Stimulated activated effector memory CD8-positive, alpha-beta T cell treated with anti-CD3 and anti-CD28 coated beads, Interleukin-12 subunit alpha, Interleukin-12 subunit beta, amount 100 ng/mL, for 72 hours (primary cell): ENCODE results near the gene INPP5D.
A peak's percentile ranks its signal among the peaks of the same experiment; 100 is the strongest.

Experiments
- ATAC-seq: fragments of 150-1000 bp; cut with Tn5 transposase; 2 replicates; pipeline ENCODE4 v1.10.0; 2021
- DNase-seq, 2 donors: peaks; one replicate each; pipeline ENCODE4 v3.0.0; 2021 to 2022; ENCODE audit warnings: low spot score in 2 of 2
- H3K27ac Mint-ChIP-seq: one replicate; pipeline ENCODE4 v1.8.0; 2022; ENCODE audit warnings: mild to moderate bottlenecking, mixed read lengths
- H3K36me3 Mint-ChIP-seq: one replicate; pipeline ENCODE4 v1.8.0; 2022; ENCODE audit warnings: mild to moderate bottlenecking, mixed read lengths
- H3K4me1 Mint-ChIP-seq: one replicate; pipeline ENCODE4 v1.8.0; 2022; ENCODE audit warnings: mixed read lengths
- H3K4me3 Mint-ChIP-seq: one replicate; pipeline ENCODE4 v1.8.0; 2022; ENCODE audit warnings: mild to moderate bottlenecking, mixed read lengths
- H3K9me3 Mint-ChIP-seq: one replicate; pipeline ENCODE4 v1.8.0; 2022; ENCODE audit warnings: mixed read lengths

The INPP5D gene

DNA sequence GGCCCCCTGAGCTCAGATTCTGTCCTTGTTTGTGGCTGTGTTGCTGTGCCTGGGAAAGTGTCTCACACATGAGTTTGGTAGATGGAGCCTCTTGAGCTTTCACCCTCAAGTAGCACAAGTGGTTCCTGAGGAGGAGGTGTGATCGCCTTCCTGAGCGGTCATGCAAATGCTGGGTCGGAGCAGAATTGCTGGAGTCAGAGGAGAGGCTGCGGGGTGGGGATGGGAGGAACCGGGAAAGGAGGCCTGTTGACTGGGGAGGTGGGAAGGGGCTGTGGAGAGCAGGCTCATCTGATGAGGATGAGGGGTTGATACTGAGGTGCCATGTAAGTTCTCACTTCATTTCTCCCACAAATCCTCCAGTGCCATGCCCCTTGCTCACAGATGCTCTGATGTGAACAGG, 142.9 kb downstream of the INPP5D start:
- Mint-ChIP-seq H3K36me3 (peaks cover 85% of the 10 kb centered on the region), H3K27ac (peak overlapping the region; percentile 88), H3K4me3 (no peak overlapping the region), H3K9me3 (no peaks in the 10 kb centered on the region), H3K4me1 (peaks cover 12% of the 10 kb centered on the region)
- DNase-seq (no peak), ATAC-seq (no peak)

- ATAC-seq (no peak), DNase-seq (no peak)
- Mint-ChIP-seq H3K4me3 (no peak overlapping the region), H3K36me3 (peaks cover 77% of the 10 kb centered on the region), H3K4me1 (peaks cover 18% of the 10 kb centered on the region), H3K9me3 (no peaks in the 10 kb centered on the region), H3K27ac (peak overlapping the region; percentile 88)
Measured at GRCh38 chr2:233204286-233204936, 144.3 kb downstream of the INPP5D start.

- ATAC-seq = peak; percentile 25
Measured at GRCh38 chr2:233208382-233209116, 148.4 kb downstream of the INPP5D start.

DNA sequence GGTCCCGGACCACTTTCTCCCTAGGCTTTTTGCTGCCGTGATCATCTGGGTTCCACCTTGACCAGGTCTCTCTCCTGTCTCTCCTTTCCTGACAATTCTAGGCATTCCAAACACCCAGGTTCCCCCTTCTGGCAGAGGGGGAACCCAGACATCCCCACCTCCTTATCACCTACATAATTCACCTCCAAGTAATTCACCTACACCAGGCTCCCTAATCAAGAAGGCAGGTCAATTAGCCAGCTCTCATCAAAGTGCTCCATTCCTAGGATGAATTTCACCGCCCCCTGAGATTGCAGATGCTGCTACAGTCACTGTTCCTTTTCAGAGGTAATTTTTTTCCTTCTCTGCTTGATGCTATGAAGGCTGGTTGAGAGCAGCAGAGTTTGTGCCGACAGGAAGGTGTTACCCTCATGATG, 149.0 kb downstream of the INPP5D start:
- no peak for DNase-seq
- H3K4me1 Mint-ChIP-seq = peaks cover 11% of the 10 kb centered on the region
- H3K9me3 Mint-ChIP-seq = no peaks in the 10 kb centered on the region
- ATAC-seq = no peak
- no peak overlapping the region for H3K4me3 Mint-ChIP-seq
- peak overlapping the region; percentile 55 for H3K27ac Mint-ChIP-seq
- H3K36me3 Mint-ChIP-seq = peaks cover 45% of the 10 kb centered on the region

More at GRCh38 chr2:233208382-233209116, 148.4 kb downstream of the INPP5D start:
- no peaks in the 10 kb centered on the region for H3K9me3 Mint-ChIP-seq
- no peak overlapping the region for H3K4me3 Mint-ChIP-seq
- no peak for DNase-seq
- H3K27ac Mint-ChIP-seq = peak overlapping the region; percentile 55
- peaks cover 50% of the 10 kb centered on the region for H3K36me3 Mint-ChIP-seq
- peaks cover 11% of the 10 kb centered on the region for H3K4me1 Mint-ChIP-seq

DNA sequence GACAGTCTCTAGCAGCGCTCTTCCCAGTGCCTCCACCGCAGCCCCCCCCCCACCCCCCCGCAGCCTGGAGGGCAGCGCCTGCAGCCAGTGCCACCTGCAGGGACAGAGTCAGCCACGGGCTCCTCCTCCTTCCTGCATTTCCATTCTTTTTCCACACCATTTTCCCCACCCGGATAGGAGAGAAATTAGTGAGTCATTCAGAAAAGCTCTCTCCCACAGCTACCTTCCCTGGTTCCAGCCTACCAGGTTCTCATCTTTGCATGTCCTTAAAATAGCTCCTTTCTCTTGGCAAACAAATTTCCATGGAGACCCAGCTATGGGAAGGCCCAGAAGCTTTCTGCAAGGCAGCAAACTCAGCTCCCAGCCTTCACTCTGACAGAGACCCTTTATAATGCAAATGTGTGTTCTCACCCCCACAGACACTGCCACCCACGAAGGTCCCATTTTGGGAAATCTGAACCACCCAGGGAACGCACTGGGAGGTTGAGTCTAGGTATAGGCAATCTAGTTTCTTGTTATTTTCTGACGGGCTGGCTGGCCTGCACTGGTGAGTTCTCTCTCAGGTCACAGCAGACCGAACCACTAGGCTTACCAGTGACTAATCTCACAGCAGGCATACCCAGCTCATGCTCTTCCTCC, 149.5 kb downstream of the INPP5D start:
- ATAC-seq (no peak), DNase-seq (no peak)
- Mint-ChIP-seq H3K4me1 (peaks cover 11% of the 10 kb centered on the region), H3K36me3 (peaks cover 42% of the 10 kb centered on the region), H3K4me3 (no peak overlapping the region), H3K27ac (peak overlapping the region; percentile 55), H3K9me3 (no peaks in the 10 kb centered on the region)

DNA sequence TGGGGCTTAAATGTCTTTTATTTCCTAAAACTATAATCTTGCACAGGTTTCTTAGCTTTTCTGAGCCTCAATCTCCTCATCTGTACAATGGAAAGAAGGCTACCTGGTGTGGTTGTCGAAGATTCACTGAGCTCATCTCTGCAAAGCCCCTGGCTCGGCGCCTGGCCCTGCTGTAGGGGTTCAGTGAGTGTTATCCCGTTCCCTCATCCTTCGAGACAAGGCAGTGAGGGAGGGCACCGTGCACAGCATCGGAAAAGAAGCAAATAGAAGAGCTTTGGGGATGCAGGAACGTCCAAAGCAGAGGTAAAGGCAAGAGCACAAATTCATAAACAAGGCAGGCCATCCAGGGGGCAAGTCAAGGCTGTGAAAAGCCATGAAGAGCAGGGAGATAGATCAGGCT, 150.1 kb downstream of the INPP5D start:
- H3K9me3 Mint-ChIP-seq = no peaks in the 10 kb centered on the region
- no peak for ATAC-seq
- H3K4me1 Mint-ChIP-seq = peaks cover 11% of the 10 kb centered on the region
- no peak for DNase-seq
- H3K36me3 Mint-ChIP-seq = peaks cover 36% of the 10 kb centered on the region
- H3K27ac Mint-ChIP-seq = peak overlapping the region; percentile 55
- no peak overlapping the region for H3K4me3 Mint-ChIP-seq

DNA sequence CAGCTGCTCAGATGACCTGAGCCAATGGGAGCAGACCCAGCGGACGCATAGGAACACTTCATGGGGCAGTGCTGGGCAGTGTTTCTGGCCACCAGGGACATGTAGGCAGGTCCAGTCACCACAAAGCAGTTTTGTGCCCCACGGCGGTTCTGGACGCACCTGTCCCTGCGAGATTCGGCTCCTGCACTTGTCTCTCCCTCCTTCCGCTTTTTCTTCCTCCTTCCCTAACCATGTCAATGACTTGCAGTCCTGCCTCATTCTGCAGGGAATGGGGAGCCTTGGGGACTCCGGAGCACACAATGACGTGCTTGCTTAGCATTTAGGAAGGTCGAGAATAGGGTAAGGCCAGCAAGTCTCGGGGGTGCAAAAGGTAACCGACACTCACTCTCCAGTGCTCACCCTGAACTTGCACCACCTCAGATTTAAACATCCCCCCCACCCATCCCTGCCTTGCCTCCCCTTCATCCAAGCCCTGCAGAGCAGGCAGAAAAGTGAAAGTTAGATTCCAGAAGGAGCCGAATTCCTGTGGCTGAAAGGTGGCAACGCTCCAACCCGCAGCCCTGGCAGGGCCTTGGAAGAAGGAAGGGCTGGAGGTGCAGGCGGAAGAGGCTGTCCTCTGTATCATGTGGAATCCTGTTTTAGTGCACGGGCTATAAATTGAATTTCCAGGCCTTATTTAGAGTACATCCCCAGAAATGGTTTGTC, 150.9 kb downstream of the INPP5D start:
- Mint-ChIP-seq H3K36me3 (peaks cover 28% of the 10 kb centered on the region), H3K4me3 (no peak overlapping the region), H3K9me3 (no peaks in the 10 kb centered on the region), H3K4me1 (peaks cover 11% of the 10 kb centered on the region), H3K27ac (peak overlapping the region; percentile 55)
- DNase-seq (no peak), ATAC-seq (no peak)

DNA sequence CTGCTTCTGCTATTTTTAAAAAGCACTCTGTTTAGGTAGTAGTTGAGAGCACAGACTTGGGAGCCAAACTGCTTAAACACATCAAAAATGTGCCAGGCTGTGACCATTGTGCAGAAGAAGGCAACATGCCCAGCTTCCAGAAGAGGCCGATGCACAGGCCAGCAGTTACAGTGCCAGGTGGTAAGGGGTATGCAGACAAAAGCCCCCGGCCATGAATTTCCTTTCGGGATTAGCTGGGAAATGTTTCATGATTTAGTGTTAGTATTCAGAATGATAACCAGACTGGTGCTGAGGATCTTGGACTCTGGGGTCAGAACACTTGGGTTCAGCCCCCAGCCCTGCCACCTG, 151.4 kb downstream of the INPP5D start:
- Mint-ChIP-seq H3K27ac (no peak overlapping the region), H3K9me3 (no peaks in the 10 kb centered on the region), H3K4me3 (no peak overlapping the region)

GRCh38 chr2:233213011-233213410, 152.9 kb downstream of the INPP5D start:
- DNase-seq (no peak), ATAC-seq (no peak)
- Mint-ChIP-seq H3K4me3 (no peak overlapping the region), H3K4me1 (peaks cover 11% of the 10 kb centered on the region), H3K27ac (peak overlapping the region; percentile 4), H3K9me3 (no peaks in the 10 kb centered on the region), H3K36me3 (peaks cover 18% of the 10 kb centered on the region)

More for the DNA sequence above, 151.4 kb downstream of the INPP5D start:
- ATAC-seq (no peak), DNase-seq (no peak)
- Mint-ChIP-seq H3K4me1 (peaks cover 11% of the 10 kb centered on the region), H3K36me3 (peaks cover 28% of the 10 kb centered on the region)

GRCh38 chr2:233213975-233214374, 153.8 kb downstream of the INPP5D start:
- H3K27ac Mint-ChIP-seq = no peak overlapping the region
- ATAC-seq (no peak), DNase-seq (no peak)
- peaks cover 12% of the 10 kb centered on the region for H3K36me3 Mint-ChIP-seq
- H3K9me3 Mint-ChIP-seq = no peaks in the 10 kb centered on the region
- H3K4me1 Mint-ChIP-seq = peaks cover 9% of the 10 kb centered on the region
- H3K4me3 Mint-ChIP-seq = no peak overlapping the region

DNA sequence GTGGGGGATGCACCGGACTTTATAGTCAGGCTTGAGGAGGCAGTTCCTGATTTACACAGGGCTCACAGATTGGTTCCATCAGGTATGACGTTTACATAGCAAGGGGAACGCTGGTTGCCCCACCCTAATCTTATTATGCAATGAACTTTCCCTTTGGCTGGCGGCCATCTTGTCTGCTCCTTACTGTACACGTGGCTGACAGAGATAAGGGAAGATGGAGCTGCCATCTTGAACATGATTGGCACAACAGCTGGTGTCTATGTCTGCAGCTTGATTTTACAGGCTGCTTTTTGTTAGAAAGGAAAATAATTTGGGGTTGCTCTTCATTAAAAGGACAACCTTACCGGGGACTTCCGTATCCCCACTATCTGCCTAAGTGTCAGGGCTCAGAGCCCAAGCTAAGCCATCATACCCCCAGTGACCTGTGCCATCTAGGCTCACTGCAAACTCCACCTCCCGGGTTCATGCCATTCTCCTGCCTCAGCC, 157.8 kb downstream of the INPP5D start:
- ATAC-seq (no peak), DNase-seq (no peak)
- Mint-ChIP-seq H3K4me3 (no peak overlapping the region), H3K4me1 (no peaks in the 10 kb centered on the region), H3K9me3 (no peaks in the 10 kb centered on the region), H3K27ac (no peak overlapping the region), H3K36me3 (no peaks in the 10 kb centered on the region)

DNA sequence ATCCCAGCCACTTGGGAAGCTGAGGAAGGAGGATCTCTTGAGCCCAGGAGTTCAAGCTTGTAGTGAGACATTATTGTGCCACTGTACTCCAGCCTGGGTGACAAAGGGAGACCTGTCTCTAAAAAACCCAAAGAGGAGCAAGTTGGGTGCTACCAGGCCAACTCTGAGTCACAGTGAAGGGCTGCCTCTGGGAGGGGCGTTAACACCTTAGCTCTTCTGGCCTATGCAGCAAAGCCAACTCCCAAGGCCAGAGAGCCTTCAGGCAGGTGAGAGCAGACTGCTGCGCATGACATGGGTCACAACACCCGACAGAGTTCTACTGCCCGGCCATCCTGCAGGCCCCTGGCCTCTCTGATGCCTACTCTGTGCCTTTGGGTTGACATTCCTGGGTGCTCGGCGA, 158.7 kb downstream of the INPP5D start:
- ATAC-seq = no peak
- H3K36me3 Mint-ChIP-seq = no peaks in the 10 kb centered on the region
- no peaks in the 10 kb centered on the region for H3K9me3 Mint-ChIP-seq
- peak overlapping the region; percentile 44 for H3K27ac Mint-ChIP-seq
- no peak overlapping the region for H3K4me3 Mint-ChIP-seq
- H3K4me1 Mint-ChIP-seq = no peaks in the 10 kb centered on the region
- DNase-seq = no peak

DNA sequence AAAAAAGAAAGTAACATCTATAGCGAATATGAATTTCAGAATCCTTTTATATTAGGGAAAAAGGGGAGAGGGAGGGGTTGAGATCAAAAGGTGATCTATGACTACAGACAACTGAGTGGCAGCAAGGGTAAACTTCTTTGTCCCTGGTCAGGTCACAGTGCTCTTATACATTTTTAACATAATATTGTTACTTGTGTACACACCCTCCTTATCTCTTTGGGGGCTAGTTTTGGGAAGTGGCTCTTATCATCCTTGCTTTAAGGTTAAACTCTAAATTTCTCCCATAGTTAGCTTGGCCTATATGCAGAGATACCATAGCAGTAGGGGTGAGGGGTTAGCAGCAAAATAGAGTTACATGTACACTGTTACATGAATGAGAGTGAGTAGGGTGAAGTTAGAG, 159.7 kb downstream of the INPP5D start:
- ATAC-seq = no peak
- DNase-seq = no peak
- no peak overlapping the region for H3K27ac Mint-ChIP-seq
- H3K4me1 Mint-ChIP-seq = no peaks in the 10 kb centered on the region
- no peaks in the 10 kb centered on the region for H3K36me3 Mint-ChIP-seq
- no peak overlapping the region for H3K4me3 Mint-ChIP-seq
- no peaks in the 10 kb centered on the region for H3K9me3 Mint-ChIP-seq

DNA sequence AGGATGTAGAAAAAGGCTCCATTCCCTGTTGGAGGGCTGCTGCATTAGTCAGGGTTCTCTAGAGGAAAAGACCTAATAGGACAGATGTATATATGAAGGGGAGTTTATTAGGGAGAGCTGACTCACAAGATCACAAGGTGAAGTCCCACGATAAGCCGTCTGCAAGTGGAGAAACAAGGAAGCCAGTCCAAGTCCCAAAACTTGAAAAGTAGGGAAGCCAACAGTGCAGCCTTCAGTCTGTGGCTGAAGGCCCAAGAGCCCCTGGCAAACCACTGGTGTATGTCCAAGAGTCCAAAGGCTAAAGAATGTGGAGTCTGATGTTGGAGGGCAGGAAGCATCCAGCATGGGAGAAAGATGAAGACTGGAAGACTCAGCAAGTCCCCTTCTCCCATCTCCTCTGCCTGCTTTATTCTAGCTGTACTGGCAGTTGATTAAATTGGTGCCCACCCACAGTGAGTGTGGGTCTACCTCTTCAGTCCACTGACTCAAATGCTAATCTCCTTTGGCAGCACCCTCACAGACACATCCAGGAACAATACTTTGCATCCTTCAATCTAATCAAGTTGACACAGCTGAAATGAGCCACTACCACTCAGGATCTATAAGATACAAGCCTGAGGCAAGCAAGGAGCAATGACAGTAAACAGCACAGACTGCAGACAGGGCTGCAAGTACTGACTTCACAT, 161.4 kb downstream of the INPP5D start:
- DNase-seq = no peak
- no peak overlapping the region for H3K4me3 Mint-ChIP-seq
- peaks cover 13% of the 10 kb centered on the region for H3K4me1 Mint-ChIP-seq
- no peak overlapping the region for H3K27ac Mint-ChIP-seq
- no peak for ATAC-seq
- peaks cover 6% of the 10 kb centered on the region for H3K36me3 Mint-ChIP-seq
- no peaks in the 10 kb centered on the region for H3K9me3 Mint-ChIP-seq
